HG02938 (cell line): Measurements from ENCODE around the gene PLAC9.
"Not testable (repeated sequence)": the region's sequence is repeated elsewhere in the genome, so short reads cannot be mapped to it uniquely, and the experiment has no call there.

Experiments used
- ATAC-seq: cut with Tn5 transposase; IDR thresholded peaks from one replicate; pipeline ENCODE4 v1.9.1; 2021; ENCODE audit warnings: mild to moderate bottlenecking, moderate library complexity; ENCODE audit not compliant: unreplicated experiment

PLAC9 gene

GRCh38 chr10:80137920-80138319 is 5.4 kb downstream of the PLAC9 start:
- no peak for ATAC-seq

- no peak for ATAC-seq
These were observed 6.7 kb downstream of the PLAC9 start for GRCh38 chr10:80139265-80139664.

- ATAC-seq, result no peak
These were observed 7.7 kb downstream of the PLAC9 start for GRCh38 chr10:80140251-80140650.

GRCh38 chr10:80141696-80142460 is 9.3 kb downstream of the PLAC9 start:
- ATAC-seq, result no peak

- ATAC-seq, result peak; percentile 40
These were observed 11.7 kb downstream of the PLAC9 start for GRCh38 chr10:80144067-80144695.

GRCh38 chr10:80144696-80145131 is 12.2 kb downstream of the PLAC9 start:
- peak; percentile 34 for ATAC-seq

- ATAC-seq, result not testable (repeated sequence)
These were observed 13.1 kb downstream of the PLAC9 start for GRCh38 chr10:80145406-80146308.

GRCh38 chr10:80146918-80147317 is 14.4 kb downstream of the PLAC9 start:
- ATAC-seq, result no peak

- no peak for ATAC-seq
These were observed 15.8 kb downstream of the PLAC9 start for GRCh38 chr10:80148166-80148805.

GRCh38 chr10:80149123-80149522 is 16.6 kb downstream of the PLAC9 start:
- no peak for ATAC-seq

- no peak for ATAC-seq
These were observed 17.6 kb downstream of the PLAC9 start for GRCh38 chr10:80150172-80150571.

GRCh38 chr10:80152820-80153219 is 20.3 kb downstream of the PLAC9 start:
- ATAC-seq, result no peak

GRCh38 chr10:80153460-80153859 is 20.9 kb downstream of the PLAC9 start:
- ATAC-seq, result no peak

GRCh38 chr10:80154626-80154977 is 22.1 kb downstream of the PLAC9 start:
- no peak for ATAC-seq

GRCh38 chr10:80154978-80155695 is 22.6 kb downstream of the PLAC9 start:
- ATAC-seq, result no peak

- no peak for ATAC-seq
These were observed 23.2 kb downstream of the PLAC9 start for GRCh38 chr10:80155696-80156215.

- no peak for ATAC-seq
These were observed 23.7 kb downstream of the PLAC9 start for GRCh38 chr10:80156216-80156615.

GRCh38 chr10:80157561-80157960 is 25.0 kb downstream of the PLAC9 start:
- no peak for ATAC-seq

- ATAC-seq, result no peak
These were observed 25.6 kb downstream of the PLAC9 start for GRCh38 chr10:80158126-80158525.

- ATAC-seq, result no peak
These were observed 26.1 kb downstream of the PLAC9 start for GRCh38 chr10:80158598-80159127.
